Glutamatergic neuron (in vitro differentiated cells): ENCODE measurements around the gene RASL10A. TPM values are rescaled to one million over a fixed set of nuclear protein-coding genes. Genes with fewer than 3 reads are reported as not detected.

Experiments used
- DNase-seq: peaks from one replicate; pipeline ENCODE4 v3.0.0; 2022
- H3K27ac Mint-ChIP-seq: one replicate; pipeline ENCODE4 v1.8.0; 2020; ENCODE audit warnings: mild to moderate bottlenecking, mixed read lengths, inconsistent platforms; ENCODE audit not compliant: unreplicated experiment
- H3K27me3 Mint-ChIP-seq: one replicate; pipeline ENCODE4 v1.8.0; 2020; ENCODE audit warnings: mild to moderate bottlenecking, moderate library complexity, mixed read lengths, inconsistent platforms; ENCODE audit not compliant: unreplicated experiment
- H3K36me3 Mint-ChIP-seq: one replicate; pipeline ENCODE4 v1.8.0; 2020; ENCODE audit warnings: mild to moderate bottlenecking, mixed read lengths, inconsistent platforms; ENCODE audit not compliant: unreplicated experiment
- H3K4me1 Mint-ChIP-seq: one replicate; pipeline ENCODE4 v1.8.0; 2020; ENCODE audit warnings: mild to moderate bottlenecking, low read depth, mixed read lengths, inconsistent platforms; ENCODE audit not compliant: unreplicated experiment
- H3K4me3 Mint-ChIP-seq: one replicate; pipeline ENCODE4 v1.8.0; 2020; ENCODE audit warnings: mild to moderate bottlenecking, mixed read lengths, inconsistent platforms; ENCODE audit not compliant: unreplicated experiment
- H3K9me3 Mint-ChIP-seq: one replicate; pipeline ENCODE4 v1.8.0; 2020; ENCODE audit warnings: mild to moderate bottlenecking, moderate library complexity, mixed read lengths, inconsistent platforms; ENCODE audit not compliant: unreplicated experiment
- total RNA-seq: library from RNA; stranded (reverse); fragmentation: NEBNext Ultra II Directional; extraction: Animal tissue kit (Norgen Biotek cat#: 25700); gene quantifications from one replicate; pipeline ENCODE4 v1.2.1, GENCODE V29; 2021; ENCODE audit not compliant: unreplicated experiment
- TF ChIP-seq, protein P1 (sequence below): fragments of 200-600 bp; sonication (generic); IDR thresholded peaks from one replicate; pipeline ENCODE4 v1.5.0; 2021; ENCODE audit not compliant: partially characterized antibody, unreplicated experiment

The RASL10A gene
- total RNA-seq, 1 donor from 2014 or later = 1.3 TPM

- Mint-ChIP-seq H3K36me3 (no peaks in the 10 kb centered on the region), H3K27me3 (peaks cover 8% of the 10 kb centered on the region), H3K9me3 (peaks cover 11% of the 10 kb centered on the region), H3K4me3 (no peak overlapping the region), H3K4me1 (peaks cover 4% of the 10 kb centered on the region), H3K27ac (no peak overlapping the region)
- DNase-seq = no peak
- TF ChIP-seq, protein P1, sequence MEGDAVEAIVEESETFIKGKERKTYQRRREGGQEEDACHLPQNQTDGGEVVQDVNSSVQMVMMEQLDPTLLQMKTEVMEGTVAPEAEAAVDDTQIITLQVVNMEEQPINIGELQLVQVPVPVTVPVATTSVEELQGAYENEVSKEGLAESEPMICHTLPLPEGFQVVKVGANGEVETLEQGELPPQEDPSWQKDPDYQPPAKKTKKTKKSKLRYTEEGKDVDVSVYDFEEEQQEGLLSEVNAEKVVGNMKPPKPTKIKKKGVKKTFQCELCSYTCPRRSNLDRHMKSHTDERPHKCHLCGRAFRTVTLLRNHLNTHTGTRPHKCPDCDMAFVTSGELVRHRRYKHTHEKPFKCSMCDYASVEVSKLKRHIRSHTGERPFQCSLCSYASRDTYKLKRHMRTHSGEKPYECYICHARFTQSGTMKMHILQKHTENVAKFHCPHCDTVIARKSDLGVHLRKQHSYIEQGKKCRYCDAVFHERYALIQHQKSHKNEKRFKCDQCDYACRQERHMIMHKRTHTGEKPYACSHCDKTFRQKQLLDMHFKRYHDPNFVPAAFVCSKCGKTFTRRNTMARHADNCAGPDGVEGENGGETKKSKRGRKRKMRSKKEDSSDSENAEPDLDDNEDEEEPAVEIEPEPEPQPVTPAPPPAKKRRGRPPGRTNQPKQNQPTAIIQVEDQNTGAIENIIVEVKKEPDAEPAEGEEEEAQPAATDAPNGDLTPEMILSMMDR = no peak
These were observed 15.1 kb downstream of the RASL10A start for GRCh38 chr22:29300467-29300806.

- peak overlapping the region; percentile 65 for H3K27ac Mint-ChIP-seq
- H3K4me3 Mint-ChIP-seq = no peak overlapping the region
These were observed 16.2 kb downstream of the RASL10A start for GRCh38 chr22:29299136-29299900.

DNA sequence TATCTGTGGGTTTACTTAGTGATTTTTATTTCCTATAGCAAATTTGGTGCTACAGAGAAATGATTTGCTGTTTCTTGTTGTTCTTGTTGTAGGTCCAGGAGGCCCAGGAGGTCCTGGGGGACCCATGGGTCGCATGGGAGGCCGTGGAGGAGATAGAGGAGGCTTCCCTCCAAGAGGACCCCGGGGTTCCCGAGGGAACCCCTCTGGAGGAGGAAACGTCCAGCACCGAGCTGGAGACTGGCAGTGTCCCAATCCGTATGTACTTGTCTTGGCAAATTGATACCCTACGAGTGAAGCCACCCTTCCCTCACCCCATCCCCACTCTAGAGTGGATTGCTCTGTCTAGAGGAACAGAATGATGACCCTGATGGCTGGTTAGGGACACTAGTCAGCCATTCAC, 16.9 kb downstream of the RASL10A start:
- no peak overlapping the region for H3K4me3 Mint-ChIP-seq
- TF ChIP-seq, protein P1 = no peak
- no peaks in the 10 kb centered on the region for H3K36me3 Mint-ChIP-seq
- H3K9me3 Mint-ChIP-seq = peaks cover 7% of the 10 kb centered on the region
- H3K27ac Mint-ChIP-seq = peak overlapping the region; percentile 28
- H3K27me3 Mint-ChIP-seq = peaks cover 5% of the 10 kb centered on the region
- no peak for DNase-seq
- H3K4me1 Mint-ChIP-seq = peaks cover 4% of the 10 kb centered on the region

More at GRCh38 chr22:29299136-29299900, 16.2 kb downstream of the RASL10A start:
- Mint-ChIP-seq H3K36me3 (no peaks in the 10 kb centered on the region), H3K9me3 (peaks cover 7% of the 10 kb centered on the region), H3K27me3 (peaks cover 5% of the 10 kb centered on the region), H3K4me1 (peaks cover 4% of the 10 kb centered on the region)
- DNase-seq = no peak
- TF ChIP-seq, protein P1 = no peak

GRCh38 chr22:29292379-29292778, 23.1 kb downstream of the RASL10A start:
- no peak for DNase-seq
- no peaks in the 10 kb centered on the region for H3K9me3 Mint-ChIP-seq
- peaks cover 3% of the 10 kb centered on the region for H3K27me3 Mint-ChIP-seq
- H3K36me3 Mint-ChIP-seq = no peaks in the 10 kb centered on the region
- TF ChIP-seq, protein P1 = no peak
- H3K4me1 Mint-ChIP-seq = peaks cover 4% of the 10 kb centered on the region
- H3K4me3 Mint-ChIP-seq = no peak overlapping the region
- no peak overlapping the region for H3K27ac Mint-ChIP-seq

DNA sequence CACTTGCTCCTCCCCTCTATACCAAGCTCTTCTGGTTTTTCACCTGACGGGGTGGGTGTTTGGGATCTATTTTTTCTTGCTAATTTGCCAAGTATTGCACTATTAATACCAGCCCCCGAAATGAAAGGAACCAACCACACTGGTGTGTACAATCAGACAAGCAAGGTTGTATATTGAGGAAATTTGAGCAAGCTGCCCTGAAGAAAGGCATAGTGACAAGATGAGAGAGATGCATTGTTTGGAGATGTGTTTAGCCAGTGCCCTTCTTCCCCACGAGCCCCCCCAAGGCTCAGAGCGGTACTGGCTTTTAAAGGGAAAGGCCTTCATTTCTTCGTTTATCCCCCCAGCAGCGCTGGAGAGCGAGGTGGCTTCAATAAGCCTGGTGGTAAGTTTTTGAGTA, 24.3 kb downstream of the RASL10A start:
- Mint-ChIP-seq H3K4me1 (peaks cover 4% of the 10 kb centered on the region), H3K27me3 (peaks cover 3% of the 10 kb centered on the region), H3K27ac (peak overlapping the region; percentile 12), H3K9me3 (no peaks in the 10 kb centered on the region), H3K4me3 (no peak overlapping the region), H3K36me3 (no peaks in the 10 kb centered on the region)
- TF ChIP-seq, protein P1 = no peak
- DNase-seq = no peak
